CD4-positive, alpha-beta T cell treated with Interleukin-15 for 1 hour (primary cell): ENCODE measurements around the gene P4HA2.

Source experiments
- DNase-seq: peaks from one replicate; pipeline ENCODE4 v3.0.0-alpha.2; 2020

Gene P4HA2

GRCh38 chr5:132221781-132222648, 5.6 kb downstream of the P4HA2 start:
- no peak for DNase-seq

DNA sequence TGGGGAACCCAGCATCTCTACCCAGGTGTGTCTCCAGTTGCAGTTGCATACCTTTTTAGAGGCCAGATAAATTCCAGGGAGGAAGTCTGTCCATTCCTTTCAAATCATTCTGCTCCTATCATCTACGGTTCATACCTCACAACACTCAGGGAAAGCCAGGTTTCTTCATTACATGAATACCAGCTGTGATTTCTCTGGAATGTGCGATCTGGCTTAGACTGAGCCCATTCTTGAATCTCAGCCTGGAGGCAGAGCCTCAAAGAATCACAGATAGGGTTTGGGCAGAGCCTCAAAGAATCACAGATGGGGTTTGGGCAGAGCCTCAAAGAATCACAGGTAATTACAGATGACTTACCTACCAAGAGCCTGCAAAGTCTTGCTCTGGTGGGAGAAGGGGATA, 7.2 kb downstream of the P4HA2 start:
- DNase-seq, result no peak

DNA sequence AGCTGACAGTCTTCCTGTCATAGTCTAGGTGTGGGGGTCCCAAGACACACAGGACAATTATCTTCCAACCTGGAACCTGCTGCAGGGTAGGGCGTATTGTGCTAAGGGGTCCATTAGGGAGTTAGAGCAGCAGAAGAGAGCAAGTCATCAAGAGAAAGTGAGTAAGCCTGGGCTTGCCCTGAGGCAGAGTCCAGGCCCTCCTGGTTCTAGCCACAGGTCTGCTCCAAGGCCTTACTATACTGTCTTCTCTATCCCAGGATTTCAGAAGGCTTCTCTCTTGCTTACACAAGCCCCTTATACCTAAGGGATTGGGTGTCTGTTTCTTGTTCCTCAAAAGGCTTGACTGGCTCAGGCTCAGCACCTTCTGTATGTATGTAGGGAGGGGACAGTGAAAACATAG, 7.7 kb downstream of the P4HA2 start:
- DNase-seq, result no peak

DNA sequence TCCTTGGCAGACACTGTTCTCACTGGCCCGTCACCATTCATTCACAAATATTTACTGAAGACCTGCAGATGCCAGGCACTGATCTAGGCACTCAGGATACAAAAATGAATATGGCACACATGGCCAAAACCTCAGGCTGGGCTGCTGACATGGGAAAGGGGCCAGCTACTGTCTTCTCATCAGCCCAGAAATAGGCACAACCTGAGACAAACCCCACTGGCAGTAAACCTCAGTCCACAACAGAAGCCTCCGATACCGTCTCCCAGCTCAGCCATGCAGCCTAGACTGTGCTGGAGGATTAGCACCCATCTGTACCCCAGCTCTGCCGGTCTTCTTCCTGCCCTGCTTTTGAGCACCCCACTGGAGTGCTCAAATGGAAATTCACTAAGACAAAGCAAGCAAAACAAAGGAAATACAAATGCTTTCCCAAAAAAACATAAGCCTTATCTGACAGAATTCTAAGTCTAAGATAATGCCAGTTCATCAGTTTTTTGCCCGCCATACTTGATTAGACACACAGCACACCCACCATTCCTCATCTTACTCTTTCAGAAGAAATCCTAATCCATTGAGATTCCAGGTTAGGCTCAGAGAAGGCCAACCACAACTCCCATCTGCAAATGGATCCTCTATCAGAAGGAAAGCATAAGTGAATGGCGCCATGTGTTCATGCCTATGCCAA, 8.2 kb downstream of the P4HA2 start:
- no peak for DNase-seq

GRCh38 chr5:132218321-132218720, 9.3 kb downstream of the P4HA2 start:
- DNase-seq, result no peak

DNA sequence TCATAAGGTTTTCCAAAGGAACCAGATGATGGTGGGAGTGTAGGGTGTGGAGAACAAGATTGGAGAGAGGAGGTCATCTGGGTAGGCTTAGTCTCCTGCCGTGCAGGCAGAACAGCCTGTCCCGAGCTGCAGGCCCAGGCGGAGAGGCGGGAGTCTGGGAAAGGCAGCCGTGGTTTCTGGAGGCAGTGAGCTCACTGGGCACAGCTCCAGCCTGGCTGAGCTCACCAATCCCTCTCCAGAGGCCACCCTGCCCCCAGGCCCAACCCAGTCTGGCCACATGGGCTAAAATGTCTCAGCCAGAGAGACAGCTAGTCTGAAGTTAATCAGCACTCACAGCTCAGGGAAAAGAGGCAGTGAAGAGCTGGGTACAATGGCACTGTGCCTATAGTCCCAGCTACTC, 12.3 kb downstream of the P4HA2 start:
- no peak for DNase-seq

- DNase-seq, result no peak
Measured at GRCh38 chr5:132214491-132214890, 13.2 kb downstream of the P4HA2 start.

- no peak for DNase-seq
Measured at GRCh38 chr5:132213666-132214065, 14.0 kb downstream of the P4HA2 start.

DNA sequence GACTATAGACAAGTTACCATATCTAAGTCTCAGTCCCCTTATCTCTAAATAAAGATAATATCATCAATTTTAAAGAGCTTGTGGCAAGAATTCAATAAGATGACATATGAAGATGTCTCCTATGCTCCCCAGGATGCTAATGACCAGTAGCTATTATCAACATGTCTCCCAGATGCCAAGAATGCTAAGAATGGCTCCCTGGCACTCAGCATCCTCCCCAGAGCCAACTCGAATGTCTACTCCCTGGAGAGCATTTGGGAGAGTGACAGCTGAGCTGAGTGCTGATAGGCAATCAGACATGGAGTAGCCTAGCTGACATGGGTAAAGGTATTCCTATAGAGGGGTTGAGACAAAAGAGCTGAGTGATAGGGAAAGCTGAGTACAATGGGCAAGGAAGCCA, 15.9 kb downstream of the P4HA2 start:
- no peak for DNase-seq

DNA sequence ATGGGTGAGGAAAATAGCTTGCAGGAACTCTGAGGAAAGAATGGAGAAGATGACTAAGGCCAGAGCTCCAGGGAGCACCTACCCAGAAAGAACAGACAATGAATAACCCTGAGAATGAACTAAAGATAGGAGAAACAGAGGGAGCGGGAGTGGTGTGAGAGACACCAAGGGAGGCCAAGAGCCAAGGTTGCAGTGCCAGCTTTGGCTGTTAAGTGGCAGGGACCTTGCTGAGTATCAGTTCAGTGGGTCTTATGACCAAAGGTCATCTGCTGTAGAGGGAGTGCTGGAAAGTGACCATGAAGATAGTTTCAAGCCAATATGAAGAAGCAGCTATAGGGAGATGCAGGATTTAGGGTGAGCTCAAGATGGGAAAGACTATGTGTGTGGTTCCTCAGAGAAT, 16.7 kb downstream of the P4HA2 start:
- DNase-seq, result no peak

- no peak for DNase-seq
Measured at GRCh38 chr5:132209901-132210545, 17.6 kb downstream of the P4HA2 start.

GRCh38 chr5:132209131-132209530, 18.5 kb downstream of the P4HA2 start:
- DNase-seq, result no peak

DNA sequence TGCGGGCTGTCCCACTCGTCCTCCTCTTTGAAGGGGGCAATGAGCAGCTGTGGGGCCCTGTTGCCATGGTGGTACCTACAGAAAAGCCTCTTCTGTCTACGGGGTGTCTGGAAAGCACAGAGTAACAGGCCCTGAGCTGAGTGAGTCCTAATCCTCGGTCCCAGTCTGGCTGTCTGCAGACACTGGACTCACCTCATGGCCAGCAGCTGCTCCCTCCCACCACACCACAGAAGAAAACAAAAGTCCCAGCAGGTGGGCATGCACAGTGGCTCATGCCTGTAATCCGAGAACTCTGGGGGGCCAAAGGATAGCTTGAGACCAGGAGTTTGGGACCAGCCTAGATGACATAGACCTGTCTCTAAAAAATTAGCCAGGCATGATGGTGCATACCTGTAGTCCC, 19.9 kb downstream of the P4HA2 start:
- DNase-seq, result no peak

- DNase-seq, result no peak
Measured at GRCh38 chr5:132206782-132207181, 20.9 kb downstream of the P4HA2 start.

DNA sequence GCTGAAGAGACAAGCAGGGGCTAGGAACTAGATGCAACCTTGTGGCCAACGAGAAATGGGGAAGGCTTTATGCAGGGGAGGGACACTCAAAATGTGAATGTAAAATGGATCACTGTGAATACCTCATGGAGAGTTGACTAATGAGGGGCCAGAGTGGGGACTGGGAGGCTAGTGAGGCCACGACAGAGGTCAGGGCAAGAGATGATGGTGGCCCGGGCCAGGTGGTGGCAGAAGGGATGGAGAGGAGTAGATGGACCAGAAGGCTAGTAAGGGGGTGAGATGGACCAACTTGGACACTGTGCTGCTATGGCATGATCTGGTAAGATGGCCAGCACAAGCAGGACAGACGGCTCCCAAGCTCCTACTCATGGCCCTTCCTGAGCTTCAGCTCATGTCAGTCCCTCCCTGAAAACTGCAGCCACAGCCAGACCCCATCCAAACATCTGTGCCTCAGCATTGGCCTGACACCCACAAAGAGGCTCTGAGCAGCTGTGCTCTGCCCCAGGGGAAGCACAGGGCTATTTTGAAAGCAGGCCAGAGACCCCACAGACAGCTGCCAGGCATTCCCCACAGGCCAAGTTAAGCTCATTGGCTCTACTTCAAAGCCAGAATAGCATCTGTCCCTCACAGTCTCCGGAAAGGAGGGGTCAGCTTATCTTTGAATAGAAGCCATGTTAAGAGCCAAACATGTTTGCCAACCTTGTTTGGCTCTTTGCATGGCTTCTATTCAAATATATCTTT, 22.1 kb downstream of the P4HA2 start:
- DNase-seq, result no peak

GRCh38 chr5:132204371-132205135, 23.1 kb downstream of the P4HA2 start:
- no peak for DNase-seq

- no peak for DNase-seq
Measured at GRCh38 chr5:132203916-132204315, 23.7 kb downstream of the P4HA2 start.

GRCh38 chr5:132203464-132203818, 24.2 kb downstream of the P4HA2 start:
- DNase-seq, result no peak

DNA sequence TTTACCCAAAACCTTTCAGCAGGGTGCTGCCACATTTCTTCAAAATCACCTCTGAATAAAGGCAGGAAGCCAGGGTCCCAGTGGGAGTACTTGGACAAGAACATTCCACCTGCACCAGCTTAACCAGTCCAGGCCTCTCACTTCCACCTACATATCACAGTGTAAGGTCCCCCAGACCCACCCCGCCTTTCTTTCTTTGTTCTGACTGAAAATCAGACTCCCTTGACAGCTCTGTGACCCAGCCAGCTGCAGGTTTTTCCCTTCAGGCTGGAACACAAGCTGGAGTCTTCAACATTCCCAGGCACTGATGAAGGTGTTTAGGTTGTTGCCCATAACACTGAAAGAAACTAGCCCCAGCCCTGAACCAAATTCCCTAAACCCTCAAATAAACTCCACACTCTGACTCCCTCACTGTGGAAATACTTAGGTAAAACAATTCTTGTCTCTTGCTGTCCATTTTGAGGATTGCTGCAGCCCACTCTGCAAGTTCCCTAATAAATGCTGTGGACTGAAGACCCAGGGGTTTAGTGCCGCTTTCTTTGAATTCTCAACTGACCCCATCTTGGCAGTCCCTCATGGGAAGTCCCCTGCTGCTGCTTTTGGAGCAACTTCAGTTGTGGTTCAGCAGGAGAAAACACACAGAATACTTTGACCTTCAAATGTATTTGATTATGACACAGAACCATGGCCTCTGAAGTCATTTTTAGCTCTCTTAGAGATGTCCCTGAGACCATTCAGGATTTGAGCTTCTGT, 24.8 kb downstream of the P4HA2 start:
- DNase-seq, result no peak

DNA sequence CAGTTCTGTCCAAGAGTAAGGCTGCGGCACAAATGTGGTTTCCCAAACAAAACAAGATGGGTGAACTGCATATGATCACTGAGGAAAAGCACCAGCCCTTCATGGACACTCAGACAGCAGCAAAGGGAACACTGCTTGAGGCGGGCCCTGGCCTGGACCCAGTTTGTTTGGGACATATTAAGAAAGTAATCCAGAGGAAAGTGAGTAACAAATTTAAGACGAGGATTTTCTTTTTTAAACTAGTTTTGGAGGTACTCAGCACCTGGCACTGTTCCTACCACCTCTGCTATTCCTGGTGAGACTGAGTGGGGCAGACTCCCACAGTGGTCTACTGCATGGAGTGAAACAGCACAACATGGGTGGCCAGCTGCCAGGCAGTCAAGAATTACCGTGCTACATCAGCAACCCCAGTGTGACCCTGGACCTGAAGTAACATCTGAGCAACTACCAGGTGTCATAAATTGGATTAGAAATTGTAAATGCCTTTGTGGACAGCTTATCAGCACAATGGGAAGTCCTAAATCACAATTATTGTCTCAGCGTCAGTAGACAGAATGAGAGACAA, 28.5 kb downstream of the P4HA2 start:
- no peak for DNase-seq

DNA sequence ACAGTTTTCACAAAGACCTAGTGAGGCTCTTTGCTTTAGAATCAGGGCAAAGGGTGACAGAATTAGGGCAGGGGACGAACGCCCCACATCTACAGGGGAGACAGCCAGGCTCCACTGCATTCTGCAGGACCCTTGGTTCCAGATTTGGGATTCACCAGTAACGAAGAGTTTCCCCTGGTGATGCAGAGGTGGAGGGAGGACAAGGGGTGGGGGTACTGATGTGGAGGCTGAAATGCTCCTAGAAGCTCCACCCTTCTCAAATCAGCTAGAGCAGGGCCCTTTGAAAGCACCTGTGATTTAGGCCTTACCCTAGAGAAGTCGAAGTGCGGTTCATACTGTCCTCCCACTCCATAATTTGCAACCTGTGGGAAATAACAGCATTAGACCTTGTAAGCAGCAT, 29.1 kb downstream of the P4HA2 start:
- DNase-seq, result no peak
